Nephron (organoid): ENCODE data around the gene CDKAL1.

Source experiments
- H3K27ac Mint-ChIP-seq, 3 experiments: 2 replicates each; pipeline ENCODE4 v1.8.0; 2020; ENCODE audit warnings: mixed read lengths in 3 of 3, mild to moderate bottlenecking in 2 of 3, moderate library complexity in 1 of 3
- H3K27me3 Mint-ChIP-seq: 2 replicates; pipeline ENCODE4 v1.8.0; 2021; ENCODE audit warnings: low read depth, mild to moderate bottlenecking, moderate library complexity, mixed read lengths
- H3K36me3 Mint-ChIP-seq: 2 replicates; pipeline ENCODE4 v1.8.0; 2020; ENCODE audit warnings: low read depth, mixed read lengths
- H3K4me1 Mint-ChIP-seq: 2 replicates; pipeline ENCODE4 v1.8.0; 2020; ENCODE audit warnings: mixed read lengths
- H3K4me3 Mint-ChIP-seq, 3 experiments: 2 replicates each; pipeline ENCODE4 v1.8.0; 2020; ENCODE audit warnings: mild to moderate bottlenecking in 3 of 3, mixed read lengths in 3 of 3, moderate library complexity in 2 of 3
- H3K9me3 Mint-ChIP-seq: 2 replicates; pipeline ENCODE4 v1.8.0; 2020; ENCODE audit warnings: mixed read lengths
- TF ChIP-seq, protein P1 (sequence below), 3 experiments: fragments of 200-600 bp; sonication (generic); IDR thresholded peaks; one replicate each; pipeline ENCODE4 v1.5.0; 2021; ENCODE audit warnings: antibody characterized with exemption in 3 of 3; ENCODE audit not compliant: unreplicated experiment in 3 of 3

CDKAL1 gene

DNA sequence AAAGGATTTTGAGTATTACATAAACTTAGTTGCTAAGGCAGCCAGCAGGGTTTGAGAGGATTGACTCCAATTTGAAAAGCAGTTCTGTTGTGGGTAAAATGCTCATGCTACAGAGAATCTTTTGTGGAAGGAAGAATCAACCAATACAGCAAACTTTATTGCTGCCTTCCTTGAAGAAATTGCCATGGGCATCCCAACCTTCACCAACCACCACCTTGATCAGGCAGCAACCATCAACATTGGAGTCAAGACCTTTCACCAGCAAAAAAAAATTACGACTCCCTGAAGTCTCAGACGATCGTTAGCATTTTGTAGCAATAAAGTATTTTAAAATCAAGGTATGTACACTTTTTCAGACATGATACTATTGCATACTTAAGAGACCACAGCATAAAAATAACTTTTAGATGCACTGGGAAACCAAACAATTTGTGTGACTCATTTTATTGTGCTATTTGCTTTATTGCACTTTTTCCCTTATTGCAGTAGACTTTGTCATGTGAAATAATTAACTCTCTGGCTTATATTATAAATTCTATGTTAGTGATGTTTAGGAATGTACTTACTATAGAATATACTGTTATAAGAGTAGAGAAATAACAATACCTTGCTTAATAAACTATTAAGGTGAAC lies 390.8 kb downstream of the CDKAL1 start:
- no peaks in the 10 kb centered on the region for H3K27me3 Mint-ChIP-seq
- TF ChIP-seq, protein P1, sequence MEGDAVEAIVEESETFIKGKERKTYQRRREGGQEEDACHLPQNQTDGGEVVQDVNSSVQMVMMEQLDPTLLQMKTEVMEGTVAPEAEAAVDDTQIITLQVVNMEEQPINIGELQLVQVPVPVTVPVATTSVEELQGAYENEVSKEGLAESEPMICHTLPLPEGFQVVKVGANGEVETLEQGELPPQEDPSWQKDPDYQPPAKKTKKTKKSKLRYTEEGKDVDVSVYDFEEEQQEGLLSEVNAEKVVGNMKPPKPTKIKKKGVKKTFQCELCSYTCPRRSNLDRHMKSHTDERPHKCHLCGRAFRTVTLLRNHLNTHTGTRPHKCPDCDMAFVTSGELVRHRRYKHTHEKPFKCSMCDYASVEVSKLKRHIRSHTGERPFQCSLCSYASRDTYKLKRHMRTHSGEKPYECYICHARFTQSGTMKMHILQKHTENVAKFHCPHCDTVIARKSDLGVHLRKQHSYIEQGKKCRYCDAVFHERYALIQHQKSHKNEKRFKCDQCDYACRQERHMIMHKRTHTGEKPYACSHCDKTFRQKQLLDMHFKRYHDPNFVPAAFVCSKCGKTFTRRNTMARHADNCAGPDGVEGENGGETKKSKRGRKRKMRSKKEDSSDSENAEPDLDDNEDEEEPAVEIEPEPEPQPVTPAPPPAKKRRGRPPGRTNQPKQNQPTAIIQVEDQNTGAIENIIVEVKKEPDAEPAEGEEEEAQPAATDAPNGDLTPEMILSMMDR (IDR thresholded peaks at IDR 0.05; ENCODE audit: unreplicated experiment in 3 of 3), result no peak

DNA sequence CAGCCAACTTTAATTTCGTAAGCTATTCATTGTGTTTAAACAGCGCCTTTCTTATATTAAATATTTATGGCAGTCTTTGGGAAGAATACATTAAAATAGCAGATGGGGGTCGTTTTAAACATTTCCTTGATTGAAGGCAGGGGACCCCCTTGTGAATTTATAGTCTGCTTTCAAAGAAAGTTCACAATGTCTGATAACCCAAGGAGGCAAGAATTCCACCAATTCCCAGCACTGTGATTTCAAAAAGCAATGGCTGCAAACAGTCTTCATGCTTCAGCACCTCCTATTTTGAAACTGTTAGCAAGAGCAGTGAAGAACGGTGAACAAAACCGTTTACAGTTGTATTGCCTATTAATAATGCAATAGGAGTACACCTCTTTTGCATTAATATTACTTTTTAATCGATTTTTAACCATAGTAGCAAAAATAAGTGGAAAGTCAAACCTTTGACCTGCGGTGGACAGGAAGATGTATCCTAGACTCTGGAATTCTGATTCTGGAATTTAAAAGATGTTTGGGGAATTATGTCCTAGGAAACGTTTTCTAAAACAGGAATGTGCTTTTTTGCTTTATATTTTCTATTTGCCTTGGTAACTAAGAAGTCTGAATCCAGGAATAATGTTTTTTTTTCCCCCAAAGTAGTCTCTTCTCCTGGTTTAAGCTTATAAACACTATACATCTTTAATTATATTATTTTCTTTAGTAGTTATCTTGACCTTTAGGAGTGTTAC lies 393.0 kb downstream of the CDKAL1 start:
- no peak overlapping the region for H3K4me3 Mint-ChIP-seq
- no peaks in the 10 kb centered on the region for H3K9me3 Mint-ChIP-seq
- H3K27ac Mint-ChIP-seq, result peak overlapping the region; percentile 61 to 79 (median 61)
- no peaks in the 10 kb centered on the region for H3K27me3 Mint-ChIP-seq
- H3K4me1 Mint-ChIP-seq, result peaks cover 25% of the 10 kb centered on the region
- TF ChIP-seq, protein P1 (IDR thresholded peaks at IDR 0.05; ENCODE audit: unreplicated experiment in 3 of 3), result no peak
- peaks cover 5% of the 10 kb centered on the region for H3K36me3 Mint-ChIP-seq

More for the DNA sequence above, 390.8 kb downstream of the CDKAL1 start:
- peak overlapping the region in 1 of 3 experiments; percentile 88 for H3K27ac Mint-ChIP-seq
- H3K4me1 Mint-ChIP-seq, result peaks cover 25% of the 10 kb centered on the region
- H3K36me3 Mint-ChIP-seq, result peaks cover 5% of the 10 kb centered on the region
- H3K9me3 Mint-ChIP-seq, result no peaks in the 10 kb centered on the region
- H3K4me3 Mint-ChIP-seq, result no peak overlapping the region

DNA sequence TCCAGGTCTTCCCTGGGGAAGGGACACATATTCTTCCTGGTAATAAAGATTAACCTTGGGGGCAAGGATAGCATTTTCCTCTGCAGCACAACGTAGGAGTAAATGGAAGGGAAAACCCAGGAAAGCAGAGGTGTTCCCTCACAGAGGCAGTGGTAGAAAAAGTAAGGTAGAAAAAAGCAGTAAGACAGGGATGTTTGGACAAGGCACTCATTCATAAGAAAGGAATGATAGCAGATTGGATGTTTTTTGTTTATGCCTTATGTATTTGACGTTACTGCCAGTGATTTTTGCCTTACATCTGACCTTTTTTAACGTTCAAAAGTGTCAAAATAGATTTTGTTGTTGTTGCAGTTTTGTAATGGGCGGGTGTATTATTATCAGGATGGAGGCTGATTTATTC lies 395.0 kb downstream of the CDKAL1 start:
- Mint-ChIP-seq H3K36me3 (no peaks in the 10 kb centered on the region), H3K9me3 (no peaks in the 10 kb centered on the region), H3K27ac (peak overlapping the region; percentile 48 to 70 (median 51)), H3K4me3 (no peak overlapping the region), H3K4me1 (peaks cover 30% of the 10 kb centered on the region), H3K27me3 (no peaks in the 10 kb centered on the region)
- TF ChIP-seq, protein P1 (IDR thresholded peaks at IDR 0.05; ENCODE audit: unreplicated experiment in 3 of 3), result no peak

DNA sequence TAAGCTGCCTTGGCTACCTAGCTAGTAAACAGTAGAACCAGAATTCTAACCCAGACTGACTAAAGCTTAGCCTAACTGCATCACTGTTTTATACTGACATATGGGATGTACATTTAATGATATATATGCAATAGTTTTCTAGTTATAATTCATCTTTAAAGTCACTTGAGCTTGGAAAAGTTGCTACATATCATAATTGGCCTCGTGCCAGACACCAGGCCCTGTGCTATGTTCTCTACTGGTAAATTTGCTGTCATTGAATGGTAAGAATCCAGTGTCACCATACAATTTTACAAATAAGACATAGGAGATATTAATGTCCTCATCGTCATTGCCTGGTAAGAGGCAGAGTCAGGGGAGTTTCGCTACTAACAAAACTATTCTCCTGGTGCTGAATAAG lies 396.8 kb downstream of the CDKAL1 start:
- H3K4me3 Mint-ChIP-seq, result no peak overlapping the region
- no peaks in the 10 kb centered on the region for H3K27me3 Mint-ChIP-seq
- H3K9me3 Mint-ChIP-seq, result no peaks in the 10 kb centered on the region
- peaks cover 27% of the 10 kb centered on the region for H3K4me1 Mint-ChIP-seq
- peak overlapping the region in 1 of 3 experiments; percentile 41 for H3K27ac Mint-ChIP-seq
- no peaks in the 10 kb centered on the region for H3K36me3 Mint-ChIP-seq
- TF ChIP-seq, protein P1 (IDR thresholded peaks at IDR 0.05; ENCODE audit: unreplicated experiment in 3 of 3), result no peak

DNA sequence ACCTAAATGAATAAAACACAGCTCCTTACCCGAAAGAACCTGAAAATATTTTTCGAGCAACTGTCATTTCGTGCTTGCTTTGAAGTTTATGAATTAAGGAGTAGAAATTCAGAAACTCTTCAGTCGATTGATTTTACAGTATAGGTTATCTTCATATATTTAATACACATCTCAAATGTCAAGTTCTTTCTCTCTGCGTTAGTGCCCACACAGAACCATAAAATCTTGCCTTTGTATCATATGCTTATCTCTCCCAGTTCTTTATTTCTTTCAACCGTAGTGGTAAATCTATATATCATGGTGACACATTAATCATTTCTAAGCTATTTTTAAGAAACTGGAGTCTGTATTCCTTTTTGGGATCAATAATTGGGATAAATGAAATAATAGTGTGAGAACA lies 397.5 kb downstream of the CDKAL1 start:
- no peaks in the 10 kb centered on the region for H3K9me3 Mint-ChIP-seq
- peaks cover 23% of the 10 kb centered on the region for H3K4me1 Mint-ChIP-seq
- H3K4me3 Mint-ChIP-seq, result no peak overlapping the region
- no peaks in the 10 kb centered on the region for H3K36me3 Mint-ChIP-seq
- TF ChIP-seq, protein P1 (IDR thresholded peaks at IDR 0.05; ENCODE audit: unreplicated experiment in 3 of 3), result no peak
- peak overlapping the region in 1 of 3 experiments; percentile 41 for H3K27ac Mint-ChIP-seq
- no peaks in the 10 kb centered on the region for H3K27me3 Mint-ChIP-seq
